IMR-90 (cell line): ENCODE data around the gene TBC1D24. TPM values are rescaled to one million over a fixed set of nuclear protein-coding genes. Genes with fewer than 3 reads are reported as not detected.

ENCODE experiments used
- ATAC-seq: fragments of 200-7000 bp; cut with Tn5 transposase; 2 replicates; pipeline ENCODE4 v1.9.1; 2020; ENCODE audit warnings: low read depth, mild to moderate bottlenecking, moderate library complexity
- BruUV-seq: library from RNA; stranded (reverse); fragments of 400-500 nt; replicated peaks from 2 replicates; lab custom pipeline; 2021; lab: Mats Ljungman, UMichigan
- CTCF ChIA-PET: fragments of 300-600 bp; formaldehyde crosslinking; extraction: SDS; loops from one replicate; lab custom pipeline; 2021; ENCODE audit warnings: antibody characterized with exemption; lab: Yijun Ruan, JAX
- POLR2A ChIA-PET: fragments of 300-600 bp; sonication (Branson Sonifier 250); formaldehyde crosslinking; loops from one replicate; lab custom pipeline; 2022; ENCODE audit warnings: antibody characterized with exemption; ENCODE audit not compliant: unreplicated experiment; lab: Charles Lee
- DNase-seq: peaks from one replicate; pipeline ENCODE4 v3.0.0; 2013
- H2AFZ ChIP-seq: replicated peaks from 2 replicates; pipeline ENCODE3; 2013; ENCODE audit warnings: low read length, mild to moderate bottlenecking; ENCODE audit not compliant: poor library complexity
- H2AK5ac ChIP-seq: 2 replicates; pipeline ENCODE4 v1.6.1; 2013; ENCODE audit warnings: low read depth, low read length, inconsistent platforms
- H2AK9ac ChIP-seq: replicated peaks from 2 replicates; pipeline ENCODE3; 2013; ENCODE audit warnings: mild to moderate bottlenecking, low read depth, low read length, moderate library complexity; ENCODE audit not compliant: poor library complexity
- H2BK120ac ChIP-seq: 2 replicates; pipeline ENCODE4 v1.6.1; 2013; ENCODE audit warnings: low read depth, low read length, inconsistent platforms
- H2BK15ac ChIP-seq: 3 replicates; pipeline ENCODE4 v1.6.1; 2013; ENCODE audit warnings: low read depth, low read length, inconsistent platforms
- H2BK20ac ChIP-seq: 2 replicates; pipeline ENCODE4 v1.6.1; 2013; ENCODE audit warnings: low read depth, mild to moderate bottlenecking, inconsistent platforms, low read length, moderate library complexity
- H2BK5ac ChIP-seq: 2 replicates; pipeline ENCODE4 v1.6.1; 2013; ENCODE audit warnings: mild to moderate bottlenecking, low read depth, low read length, inconsistent platforms; ENCODE audit not compliant: poor library complexity, severe bottlenecking
- H3K14ac ChIP-seq: replicated peaks from 2 replicates; pipeline ENCODE4 v1.6.1; 2013; ENCODE audit warnings: low read depth, low read length, inconsistent platforms
- H3K18ac ChIP-seq: 2 replicates; pipeline ENCODE4 v1.6.1; 2013; ENCODE audit warnings: low read depth, low read length, control low read depth
- H3K23ac ChIP-seq: 2 replicates; pipeline ENCODE4 v1.6.1; 2013; ENCODE audit warnings: low read depth, low read length, inconsistent platforms
- H3K27ac ChIP-seq: 2 replicates; pipeline ENCODE4 v1.5.1; 2013; ENCODE audit warnings: mild to moderate bottlenecking, control low read depth, low read length; ENCODE audit not compliant: insufficient read depth
- H3K27me3 ChIP-seq: 2 replicates; pipeline ENCODE4 v1.6.1; 2013; ENCODE audit warnings: low read length; ENCODE audit not compliant: control insufficient read depth, insufficient read depth
- H3K36me3 ChIP-seq: 2 replicates; pipeline ENCODE4 v1.6.1; 2013; ENCODE audit warnings: low read length, mixed read lengths; ENCODE audit not compliant: control insufficient read depth, insufficient read depth
- H3K4ac ChIP-seq: 2 replicates; pipeline ENCODE4 v1.6.1; 2013; ENCODE audit warnings: low read depth, low read length, inconsistent platforms
- H3K4me1 ChIP-seq: 2 replicates; pipeline ENCODE4 v1.6.1; 2013; ENCODE audit warnings: low read length, mixed read lengths; ENCODE audit not compliant: control insufficient read depth, insufficient read depth
- H3K4me2 ChIP-seq: 2 replicates; pipeline ENCODE4 v1.6.1; 2013; ENCODE audit warnings: low read depth, mild to moderate bottlenecking, control low read depth, low read length, moderate library complexity
- H3K4me3 ChIP-seq: 2 replicates; pipeline ENCODE4 v1.5.1; 2013; ENCODE audit warnings: low read depth, mild to moderate bottlenecking, control low read depth, low read length, moderate library complexity; ENCODE audit not compliant: insufficient read depth
- H3K56ac ChIP-seq: 2 replicates; pipeline ENCODE4 v1.6.1; 2013; ENCODE audit warnings: low read length, inconsistent platforms; ENCODE audit not compliant: insufficient read depth; ENCODE audit errors: extremely low read depth
- H3K79me1 ChIP-seq, 2 experiments: 2 replicates each; pipeline ENCODE4 v1.6.1; 2013; ENCODE audit warnings: low read length in 2 of 2, inconsistent platforms in 1 of 2, low read depth in 1 of 2
- H3K9ac ChIP-seq: 2 replicates; pipeline ENCODE4 v1.6.1; 2013; ENCODE audit warnings: low read depth, low read length, control low read depth
- H3K9me1 ChIP-seq: 2 replicates; pipeline ENCODE4 v1.6.1; 2013; ENCODE audit warnings: low read length, inconsistent platforms; ENCODE audit not compliant: insufficient read depth
- H3K9me3 ChIP-seq: 2 replicates; pipeline ENCODE4 v1.6.1; 2013; ENCODE audit warnings: low read length; ENCODE audit not compliant: control insufficient read depth, insufficient read depth
- H4K20me1 ChIP-seq: 2 replicates; pipeline ENCODE4 v1.6.1; 2013; ENCODE audit warnings: low read length, inconsistent platforms; ENCODE audit not compliant: insufficient read depth
- H4K5ac ChIP-seq: 2 replicates; pipeline ENCODE4 v1.6.1; 2013; ENCODE audit warnings: mild to moderate bottlenecking, low read depth, low read length, control low read depth
- H4K8ac ChIP-seq, 2 experiments: 2 replicates each; pipeline ENCODE4 v1.6.1; 2013; ENCODE audit warnings: low read depth in 2 of 2, low read length in 2 of 2, control low read depth in 1 of 2, inconsistent platforms in 1 of 2
- H4K91ac ChIP-seq: 2 replicates; pipeline ENCODE4 v1.6.1; 2013; ENCODE audit warnings: low read depth, low read length, inconsistent platforms; ENCODE audit not compliant: insufficient read depth
- BHLHE40 ChIP-seq: fragments of 150-350 bp; IDR thresholded peaks from 2 replicates; pipeline ENCODE4 v1.6.1; 2016; ENCODE audit warnings: mild to moderate bottlenecking, low read depth, low read length
- CEBPB ChIP-seq: IDR thresholded peaks from 2 replicates; pipeline ENCODE4 v1.6.1; 2012; ENCODE audit warnings: low read depth, low read length, improper control_type of control experiment
- CHD1 ChIP-seq: IDR thresholded peaks from 2 replicates; pipeline ENCODE4 v1.6.1; 2012; ENCODE audit warnings: low read depth, low read length, improper control_type of control experiment
- FOS ChIP-seq: fragments of 150-350 bp; IDR thresholded peaks from 2 replicates; pipeline ENCODE4 v1.6.1; 2016; ENCODE audit warnings: low read depth, low read length
- MAFK ChIP-seq: IDR thresholded peaks from 2 replicates; pipeline ENCODE4 v1.6.1; 2012; ENCODE audit warnings: low read depth, low read length, improper control_type of control experiment
- MAZ ChIP-seq: IDR thresholded peaks from 2 replicates; pipeline ENCODE4 v1.6.1; 2012; ENCODE audit warnings: low read depth, mild to moderate bottlenecking, low read length, improper control_type of control experiment, moderate library complexity, borderline replicate concordance
- MXI1 ChIP-seq: IDR thresholded peaks from 2 replicates; pipeline ENCODE4 v1.6.1; 2012; ENCODE audit warnings: low read depth, mild to moderate bottlenecking, low read length, moderate library complexity, borderline replicate concordance
- NFE2L2 ChIP-seq: fragments of 150-350 bp; IDR thresholded peaks from 2 replicates; pipeline ENCODE4 v1.6.1; 2016; ENCODE audit warnings: low read depth, mild to moderate bottlenecking, low read length
- POLR2A ChIP-seq: IDR thresholded peaks from 2 replicates; pipeline ENCODE4 v1.6.1; 2012; ENCODE audit warnings: mild to moderate bottlenecking, low read depth, low read length
- RAD21 ChIP-seq: IDR thresholded peaks from 2 replicates; pipeline ENCODE4 v1.6.1; 2012; ENCODE audit warnings: low read length, improper control_type of control experiment
- RCOR1 ChIP-seq: IDR thresholded peaks from 2 replicates; pipeline ENCODE4 v1.6.1; 2012; ENCODE audit warnings: mild to moderate bottlenecking, low read length, improper control_type of control experiment; ENCODE audit not compliant: insufficient replicate concordance
- RFX5 ChIP-seq: IDR thresholded peaks from 2 replicates; pipeline ENCODE4 v1.8.0; 2012; ENCODE audit warnings: low read depth, mild to moderate bottlenecking, low read length, moderate library complexity
- SMC3 ChIP-seq: fragments of 150-350 bp; IDR thresholded peaks from 2 replicates; pipeline ENCODE4 v1.6.1; 2016; ENCODE audit warnings: low read depth, mild to moderate bottlenecking, antibody characterized with exemption, low read length, moderate library complexity
- WGBS, 2 experiments: methylation state at CpG; one replicate each; pipeline versions ENCODE4 v1.1.5 to v1.1.7; 2013; ENCODE audit warnings: missing lambda C conversion rate in 2 of 2; ENCODE audit not compliant: insufficient read length in 1 of 2; ENCODE audit errors: extremely low coverage in 2 of 2; 5-methylcytosine and 5-hydroxymethylcytosine counted together
- dilution Hi-C: fragments of 300-500 bp; cut with HindIII; formaldehyde crosslinking; loops from one replicate; pipeline ENCODE4 v1.14.3; 2018; ENCODE audit warnings: low sequenced_read_pairs; ENCODE audit not compliant: unreplicated experiment
- in situ Hi-C: fragments of 300-500 bp; cut with MboI; formaldehyde crosslinking; loops from 3 replicates; pipeline ENCODE4 v1.14.3; 2019; ENCODE audit warnings: low sequenced_read_pairs, inconsistent platforms, mixed read lengths
- intact Hi-C: fragments of 100-400 bp; cut with micrococcal nuclease; formaldehyde crosslinking; loops from 2 replicates; pipeline ENCODE4 v1.10.0; 2022
- polyA plus RNA-seq, 3 experiments: library from polyadenylated mRNA; depleted of rRNA; stranded (reverse); fragments of >200 nt; gene quantifications; 2 replicates each; pipeline ENCODE4 v1.2.3, GENCODE V29; 2012; ENCODE audit warnings: low replicate concordance in 1 of 3
- total RNA-seq: library from RNA; depleted of rRNA; stranded (reverse); fragments of >200 nt; gene quantifications from 2 replicates; pipeline ENCODE4 v1.2.3, GENCODE V29; 2012
- TF ChIP-seq, protein P1 (sequence below): fragments of 150-350 bp; IDR thresholded peaks from 2 replicates; pipeline ENCODE4 v1.6.1; 2016; ENCODE audit warnings: low read depth, mild to moderate bottlenecking, low read length, moderate library complexity, borderline replicate concordance
- TF ChIP-seq, protein P2 (sequence below): fragments of 150-350 bp; IDR thresholded peaks from 2 replicates; pipeline ENCODE4 v1.6.1; 2017; ENCODE audit warnings: mild to moderate bottlenecking, antibody characterized with exemption, low read length, low read depth
- TF ChIP-seq, protein P3 (sequence below): conservative IDR thresholded peaks from 2 replicates; pipeline ENCODE4 v1.5.1; 2012; ENCODE audit warnings: mild to moderate bottlenecking, low read depth, low read length, improper control_type of control experiment

The TBC1D24 gene
- total and polyA plus RNA-seq, 2 of the 4 experiments (the other 2 are of a cell fraction), result 7.5 to 13.4 TPM

DNA sequence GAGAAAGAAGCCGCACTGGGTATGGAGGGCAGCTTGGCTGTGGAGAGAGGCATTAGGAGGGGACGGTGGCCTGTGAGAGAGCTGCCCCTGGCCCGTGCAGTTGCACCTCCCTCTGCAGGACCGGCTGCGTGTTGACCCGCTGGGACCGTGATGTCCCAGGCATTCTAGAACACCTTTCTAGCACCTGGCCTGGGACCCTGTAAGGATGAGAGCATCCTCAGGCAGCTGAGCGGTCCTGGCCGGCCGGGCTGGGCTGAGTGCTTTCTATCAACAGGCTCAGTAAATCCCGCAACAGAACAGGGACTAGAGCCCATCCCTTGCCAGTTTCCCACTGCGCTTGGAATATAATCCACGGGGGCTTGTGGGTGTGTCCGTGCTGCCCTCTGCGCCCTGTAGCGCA lies 14.7 kb downstream of the TBC1D24 start:
- no peak overlapping the region for H4K5ac ChIP-seq
- H4K91ac ChIP-seq, result no peak overlapping the region
- no peak overlapping the region for H2BK15ac ChIP-seq
- H2AK9ac ChIP-seq, result peak overlapping the region; percentile 0
- dilution Hi-C loops (no loop called here), in situ Hi-C loops (no loop called here), intact Hi-C loops (no loop called here)
- 93% methylated on average over 14 of the region's 16 CpGs; no CpG with 5 or more reads in 1 of the 2 experiments for WGBS, 2 experiments
- H3K79me1 ChIP-seq, result peaks cover 16 to 58% of the 10 kb centered on the region in 2 experiments
- no peaks in the 10 kb centered on the region for H3K9me3 ChIP-seq
- no peak overlapping the region for H3K4me3 ChIP-seq
- ChIA-PET CTCF (interaction anchor here (1.0 kb wide), 1 partner anchor 12 kb away, joined by 3 read pairs; no protein-coding TSS in a partner anchor), POLR2A (no interaction called here)
- DNase-seq (no peak), ATAC-seq (no peak)
- no peak overlapping the region for H2BK5ac ChIP-seq
- no peak overlapping the region for H3K9ac ChIP-seq
- peaks cover 20% of the 10 kb centered on the region for H4K20me1 ChIP-seq
- H2AK5ac ChIP-seq, result no peak overlapping the region
- H3K4me1 ChIP-seq, result peaks cover 11% of the 10 kb centered on the region
- H3K14ac ChIP-seq, result no peak overlapping the region
- no peak overlapping the region for H3K4ac ChIP-seq
- peaks cover 4% of the 10 kb centered on the region; the same call in 1 of the 2 replicates for H3K9me1 ChIP-seq
- no peak overlapping the region for H3K4me2 ChIP-seq
- no peak overlapping the region for H3K18ac ChIP-seq
- TF ChIP-seq, protein P1, sequence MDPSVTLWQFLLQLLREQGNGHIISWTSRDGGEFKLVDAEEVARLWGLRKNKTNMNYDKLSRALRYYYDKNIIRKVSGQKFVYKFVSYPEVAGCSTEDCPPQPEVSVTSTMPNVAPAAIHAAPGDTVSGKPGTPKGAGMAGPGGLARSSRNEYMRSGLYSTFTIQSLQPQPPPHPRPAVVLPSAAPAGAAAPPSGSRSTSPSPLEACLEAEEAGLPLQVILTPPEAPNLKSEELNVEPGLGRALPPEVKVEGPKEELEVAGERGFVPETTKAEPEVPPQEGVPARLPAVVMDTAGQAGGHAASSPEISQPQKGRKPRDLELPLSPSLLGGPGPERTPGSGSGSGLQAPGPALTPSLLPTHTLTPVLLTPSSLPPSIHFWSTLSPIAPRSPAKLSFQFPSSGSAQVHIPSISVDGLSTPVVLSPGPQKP, result no peak
- TF ChIP-seq NFE2L2 (no peak), MAZ (no peak), FOS (no peak), POLR2A (no peak), RCOR1 (no peak), CHD1 (no peak), BHLHE40 (no peak), MAFK (no peak), SMC3 (no peak), MXI1 (no peak), RFX5 (no peak), CEBPB (no peak), RAD21 (no peak)
- TF ChIP-seq, protein P2, sequence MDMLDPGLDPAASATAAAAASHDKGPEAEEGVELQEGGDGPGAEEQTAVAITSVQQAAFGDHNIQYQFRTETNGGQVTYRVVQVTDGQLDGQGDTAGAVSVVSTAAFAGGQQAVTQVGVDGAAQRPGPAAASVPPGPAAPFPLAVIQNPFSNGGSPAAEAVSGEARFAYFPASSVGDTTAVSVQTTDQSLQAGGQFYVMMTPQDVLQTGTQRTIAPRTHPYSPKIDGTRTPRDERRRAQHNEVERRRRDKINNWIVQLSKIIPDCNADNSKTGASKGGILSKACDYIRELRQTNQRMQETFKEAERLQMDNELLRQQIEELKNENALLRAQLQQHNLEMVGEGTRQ, result no peak
- TF ChIP-seq, protein P3, sequence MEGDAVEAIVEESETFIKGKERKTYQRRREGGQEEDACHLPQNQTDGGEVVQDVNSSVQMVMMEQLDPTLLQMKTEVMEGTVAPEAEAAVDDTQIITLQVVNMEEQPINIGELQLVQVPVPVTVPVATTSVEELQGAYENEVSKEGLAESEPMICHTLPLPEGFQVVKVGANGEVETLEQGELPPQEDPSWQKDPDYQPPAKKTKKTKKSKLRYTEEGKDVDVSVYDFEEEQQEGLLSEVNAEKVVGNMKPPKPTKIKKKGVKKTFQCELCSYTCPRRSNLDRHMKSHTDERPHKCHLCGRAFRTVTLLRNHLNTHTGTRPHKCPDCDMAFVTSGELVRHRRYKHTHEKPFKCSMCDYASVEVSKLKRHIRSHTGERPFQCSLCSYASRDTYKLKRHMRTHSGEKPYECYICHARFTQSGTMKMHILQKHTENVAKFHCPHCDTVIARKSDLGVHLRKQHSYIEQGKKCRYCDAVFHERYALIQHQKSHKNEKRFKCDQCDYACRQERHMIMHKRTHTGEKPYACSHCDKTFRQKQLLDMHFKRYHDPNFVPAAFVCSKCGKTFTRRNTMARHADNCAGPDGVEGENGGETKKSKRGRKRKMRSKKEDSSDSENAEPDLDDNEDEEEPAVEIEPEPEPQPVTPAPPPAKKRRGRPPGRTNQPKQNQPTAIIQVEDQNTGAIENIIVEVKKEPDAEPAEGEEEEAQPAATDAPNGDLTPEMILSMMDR, result no peak
- no TSS peak for BruUV-seq
- no peak overlapping the region for H4K8ac ChIP-seq
- H2BK20ac ChIP-seq, result no peak overlapping the region
- no peaks in the 10 kb centered on the region for H3K27me3 ChIP-seq
- no peak overlapping the region for H3K56ac ChIP-seq
- no peak overlapping the region for H3K27ac ChIP-seq
- no peak overlapping the region for H2BK120ac ChIP-seq
- no peak overlapping the region for H3K23ac ChIP-seq
- peaks cover 2% of the 10 kb centered on the region; the same call in 1 of the 2 replicates for H3K36me3 ChIP-seq
- H2AFZ ChIP-seq, result no peak overlapping the region
